HG03432 (cell line): ENCODE data around the gene CENPU.

Experiments
- ATAC-seq: cut with Tn5 transposase; IDR thresholded peaks from one replicate; pipeline ENCODE4 v1.9.1; 2021; ENCODE audit warnings: mild to moderate bottlenecking, moderate library complexity; ENCODE audit not compliant: unreplicated experiment

Gene CENPU

GRCh38 chr4:184645904-184646610 lies 87.8 kb downstream of the CENPU start:
- ATAC-seq = no peak

- no peak for ATAC-seq
Measured at GRCh38 chr4:184644553-184645307, 89.2 kb downstream of the CENPU start.
